Adrenal gland (tissue), 5 donors: Measurements from ENCODE around the gene AKAP10.

Source experiments
- POLR2A ChIP-seq, 2 donors: fragments of 450-650 bp; IDR thresholded peaks; one replicate each; pipeline ENCODE4 v1.6.1; 2017; ENCODE audit warnings: antibody characterized with exemption in 2 of 2, mild to moderate bottlenecking in 2 of 2, moderate library complexity in 1 of 2
- TF ChIP-seq, protein P1 (sequence below), 6 experiments: fragments of 450-650 bp in 4 of 6; fragments of 200-600 bp in 2 of 6; sonication (generic) in 1 of 6; IDR thresholded peaks; 1 replicate in 5 of 6; 2 replicates in 1 of 6; pipeline versions ENCODE4 v1.5.1 to v1.8.0; 2016 to 2021; ENCODE audit warnings: antibody characterized with exemption in 6 of 6, mild to moderate bottlenecking in 2 of 6, moderate library complexity in 1 of 6
- donor health status: DM: no; HTN: no; CAD: no.

DNA sequence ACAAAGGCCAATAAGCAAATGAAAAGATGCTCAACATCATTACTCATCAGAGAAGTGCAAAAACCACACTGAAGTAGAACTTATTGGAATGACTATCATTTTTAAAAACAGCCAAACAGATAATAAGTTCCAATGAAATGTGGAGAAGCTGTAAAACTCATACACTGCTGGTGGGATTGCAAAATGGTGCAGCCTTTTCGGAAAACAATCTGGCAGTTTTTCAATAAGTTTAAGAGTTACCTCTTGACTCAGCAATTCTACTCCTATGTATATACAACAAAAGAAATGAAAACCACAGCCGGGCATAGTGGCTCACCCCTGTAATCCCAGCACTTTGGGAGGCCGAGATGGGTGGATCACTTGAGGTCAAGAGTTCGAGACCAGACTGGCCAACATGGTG, 49.3 kb downstream of the AKAP10 start:
- TF ChIP-seq POLR2A (IDR thresholded peaks at IDR 0.05) = no peak
- TF ChIP-seq, protein P1, sequence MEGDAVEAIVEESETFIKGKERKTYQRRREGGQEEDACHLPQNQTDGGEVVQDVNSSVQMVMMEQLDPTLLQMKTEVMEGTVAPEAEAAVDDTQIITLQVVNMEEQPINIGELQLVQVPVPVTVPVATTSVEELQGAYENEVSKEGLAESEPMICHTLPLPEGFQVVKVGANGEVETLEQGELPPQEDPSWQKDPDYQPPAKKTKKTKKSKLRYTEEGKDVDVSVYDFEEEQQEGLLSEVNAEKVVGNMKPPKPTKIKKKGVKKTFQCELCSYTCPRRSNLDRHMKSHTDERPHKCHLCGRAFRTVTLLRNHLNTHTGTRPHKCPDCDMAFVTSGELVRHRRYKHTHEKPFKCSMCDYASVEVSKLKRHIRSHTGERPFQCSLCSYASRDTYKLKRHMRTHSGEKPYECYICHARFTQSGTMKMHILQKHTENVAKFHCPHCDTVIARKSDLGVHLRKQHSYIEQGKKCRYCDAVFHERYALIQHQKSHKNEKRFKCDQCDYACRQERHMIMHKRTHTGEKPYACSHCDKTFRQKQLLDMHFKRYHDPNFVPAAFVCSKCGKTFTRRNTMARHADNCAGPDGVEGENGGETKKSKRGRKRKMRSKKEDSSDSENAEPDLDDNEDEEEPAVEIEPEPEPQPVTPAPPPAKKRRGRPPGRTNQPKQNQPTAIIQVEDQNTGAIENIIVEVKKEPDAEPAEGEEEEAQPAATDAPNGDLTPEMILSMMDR (IDR thresholded peaks at IDR 0.05) = no peak
